Measurements from ENCODE around the gene C7orf57. TPM values are rescaled to one million over a fixed set of nuclear protein-coding genes. Genes with fewer than 3 reads are reported as not detected.

C7orf57 gene
- total RNA-seq, 3 donors from 2014 or later (not counting 1 experiment from before 2014, with no cell fraction given): 0.85 TPM; not detected in 2

DNA sequence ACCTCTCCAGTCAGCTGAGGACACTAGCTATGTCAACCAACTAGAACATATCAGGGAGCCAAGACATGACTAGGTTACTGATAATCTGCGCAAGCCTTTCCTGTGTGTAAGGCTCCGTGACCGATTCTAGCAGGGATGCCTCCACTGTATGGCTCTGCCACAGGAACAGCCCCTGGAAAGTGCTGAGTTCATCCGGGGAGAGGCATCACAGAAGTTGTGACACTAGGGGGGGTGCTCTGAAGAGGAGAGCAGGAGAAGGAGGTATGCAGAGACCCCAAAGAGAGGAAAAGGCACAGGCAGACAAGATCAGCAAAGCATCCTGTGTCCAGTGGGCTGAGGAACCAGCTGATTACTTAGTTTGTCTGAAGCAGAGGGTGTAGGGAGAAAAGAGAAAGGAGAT is 67.2 kb downstream of the C7orf57 start:
- no peaks in the 10 kb centered on the region for H3K9me3 ChIP-seq (ENCODE audit: control insufficient read depth, insufficient read depth, low read length)
- no peaks in the 10 kb centered on the region for H3K27me3 Mint-ChIP-seq (ENCODE audit: low read depth in 2 of 2)
- H3K27ac ChIP-seq (ENCODE audit: low read length): no peak overlapping the region
- no peaks in the 10 kb centered on the region for H3K27me3 ChIP-seq (ENCODE audit: control insufficient read depth, insufficient read depth, low read length)
- WGBS (ENCODE audit: insufficient coverage): 99% methylated on average over 4 of the region's 4 CpGs
- ATAC-seq: no peak
- H3K36me3 ChIP-seq (ENCODE audit: control insufficient read depth, insufficient read depth, low read length): peaks cover 74% of the 10 kb centered on the region
- no peaks in the 10 kb centered on the region for H3K9me3 Mint-ChIP-seq
- DNase-seq: no peak
- H3K4me3 ChIP-seq (ENCODE audit: low read length): no peak overlapping the region
- H3K27ac Mint-ChIP-seq: peak overlapping the region; percentile 48 to 72
- peaks cover 29% of the 10 kb centered on the region for H3K4me1 ChIP-seq (ENCODE audit: control insufficient read depth, insufficient read depth, low read length)
- no peak overlapping the region for H3K4me3 Mint-ChIP-seq
- peaks cover 22% of the 10 kb centered on the region for H3K36me3 Mint-ChIP-seq
- H3K4me1 Mint-ChIP-seq: peaks cover 47 to 56% of the 10 kb centered on the region in 2 donors
- intact Hi-C loops (cut with micrococcal nuclease): no loop called here
- TF ChIP-seq, protein P1, sequence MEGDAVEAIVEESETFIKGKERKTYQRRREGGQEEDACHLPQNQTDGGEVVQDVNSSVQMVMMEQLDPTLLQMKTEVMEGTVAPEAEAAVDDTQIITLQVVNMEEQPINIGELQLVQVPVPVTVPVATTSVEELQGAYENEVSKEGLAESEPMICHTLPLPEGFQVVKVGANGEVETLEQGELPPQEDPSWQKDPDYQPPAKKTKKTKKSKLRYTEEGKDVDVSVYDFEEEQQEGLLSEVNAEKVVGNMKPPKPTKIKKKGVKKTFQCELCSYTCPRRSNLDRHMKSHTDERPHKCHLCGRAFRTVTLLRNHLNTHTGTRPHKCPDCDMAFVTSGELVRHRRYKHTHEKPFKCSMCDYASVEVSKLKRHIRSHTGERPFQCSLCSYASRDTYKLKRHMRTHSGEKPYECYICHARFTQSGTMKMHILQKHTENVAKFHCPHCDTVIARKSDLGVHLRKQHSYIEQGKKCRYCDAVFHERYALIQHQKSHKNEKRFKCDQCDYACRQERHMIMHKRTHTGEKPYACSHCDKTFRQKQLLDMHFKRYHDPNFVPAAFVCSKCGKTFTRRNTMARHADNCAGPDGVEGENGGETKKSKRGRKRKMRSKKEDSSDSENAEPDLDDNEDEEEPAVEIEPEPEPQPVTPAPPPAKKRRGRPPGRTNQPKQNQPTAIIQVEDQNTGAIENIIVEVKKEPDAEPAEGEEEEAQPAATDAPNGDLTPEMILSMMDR (IDR thresholded peaks at IDR 0.05): no peak

GRCh38 chr7:48105045-48105444 is 69.7 kb downstream of the C7orf57 start:
- H3K27ac Mint-ChIP-seq: peak overlapping the region; percentile 62 to 66

DNA sequence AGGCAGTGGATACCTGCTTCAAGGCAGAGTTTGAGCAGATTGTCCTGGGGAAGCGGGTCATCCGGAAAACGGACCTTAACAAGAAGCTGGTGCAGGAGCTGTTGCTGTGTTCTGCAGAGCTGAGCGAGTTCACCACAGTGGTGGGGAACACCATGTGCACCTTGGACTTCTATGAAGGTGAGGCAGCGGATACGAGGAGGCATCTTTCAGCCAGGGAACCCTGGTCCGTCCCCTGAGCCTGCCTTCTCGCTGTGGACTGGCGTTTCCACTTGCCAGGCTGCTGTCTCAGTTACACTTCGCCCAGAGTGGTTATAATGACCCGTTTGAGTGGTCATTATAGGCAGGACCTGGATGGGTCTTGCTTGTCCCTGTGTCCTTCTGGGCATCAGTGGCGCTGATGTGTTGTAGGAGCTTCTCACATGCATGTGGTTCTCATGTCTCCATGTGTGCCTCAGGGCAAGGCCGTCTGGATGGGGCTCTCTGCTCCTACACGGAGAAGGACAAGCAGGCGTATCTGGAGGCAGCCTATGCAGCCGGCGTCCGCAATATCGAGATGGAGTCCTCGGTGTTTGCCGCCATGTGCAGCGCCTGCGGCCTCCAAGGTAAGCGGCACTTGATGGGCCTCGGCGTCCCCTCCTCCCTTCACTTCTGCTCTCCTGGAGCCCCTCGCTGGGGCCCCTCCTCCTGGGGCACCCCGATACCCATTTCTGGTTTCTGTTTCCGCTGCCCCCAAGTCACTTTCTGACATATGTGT is 71.7 kb downstream of the C7orf57 start:
- Histone ChIP-seq H3K9me3 (ENCODE audit: control insufficient read depth, insufficient read depth, low read length) (no peaks in the 10 kb centered on the region), H3K36me3 (ENCODE audit: control insufficient read depth, insufficient read depth, low read length) (peaks cover 63% of the 10 kb centered on the region), H3K27me3 (ENCODE audit: control insufficient read depth, insufficient read depth, low read length) (no peaks in the 10 kb centered on the region), H3K4me3 (ENCODE audit: low read length) (no peak overlapping the region), H3K27ac (ENCODE audit: low read length) (no peak overlapping the region), H3K4me1 (ENCODE audit: control insufficient read depth, insufficient read depth, low read length) (peaks cover 16% of the 10 kb centered on the region)
- intact Hi-C loops (cut with micrococcal nuclease): no loop called here
- peaks cover 17% of the 10 kb centered on the region for H3K36me3 Mint-ChIP-seq
- H3K27ac Mint-ChIP-seq: peak overlapping the region; percentile 60 to 77
- 97% methylated on average over 29 of the region's 29 CpGs for WGBS (ENCODE audit: insufficient coverage)
- TF ChIP-seq, protein P1 (IDR thresholded peaks at IDR 0.05): no peak
- DNase-seq (no peak), ATAC-seq (no peak)
- H3K27me3 Mint-ChIP-seq (ENCODE audit: low read depth in 2 of 2): no peaks in the 10 kb centered on the region
- H3K4me1 Mint-ChIP-seq: peaks cover 27 to 44% of the 10 kb centered on the region in 2 donors
- H3K9me3 Mint-ChIP-seq: no peaks in the 10 kb centered on the region
- no peak overlapping the region for H3K4me3 Mint-ChIP-seq

More at GRCh38 chr7:48105045-48105444, 69.7 kb downstream of the C7orf57 start:
- peaks cover 22% of the 10 kb centered on the region for H3K36me3 Mint-ChIP-seq
- Histone ChIP-seq H3K9me3 (ENCODE audit: control insufficient read depth, insufficient read depth, low read length) (no peaks in the 10 kb centered on the region), H3K4me1 (ENCODE audit: control insufficient read depth, insufficient read depth, low read length) (peaks cover 25% of the 10 kb centered on the region), H3K27ac (ENCODE audit: low read length) (no peak overlapping the region), H3K4me3 (ENCODE audit: low read length) (no peak overlapping the region), H3K27me3 (ENCODE audit: control insufficient read depth, insufficient read depth, low read length) (no peaks in the 10 kb centered on the region), H3K36me3 (ENCODE audit: control insufficient read depth, insufficient read depth, low read length) (peaks cover 79% of the 10 kb centered on the region)
- ATAC-seq (no peak), DNase-seq (no peak)
- peaks cover 30 to 43% of the 10 kb centered on the region in 2 donors for H3K4me1 Mint-ChIP-seq
- intact Hi-C loops (cut with micrococcal nuclease): no loop called here
- TF ChIP-seq, protein P1 (IDR thresholded peaks at IDR 0.05): no peak
- no peak overlapping the region for H3K4me3 Mint-ChIP-seq
- no peaks in the 10 kb centered on the region for H3K27me3 Mint-ChIP-seq (ENCODE audit: low read depth in 2 of 2)
- H3K9me3 Mint-ChIP-seq: no peaks in the 10 kb centered on the region
- WGBS (ENCODE audit: insufficient coverage): 98% methylated on average over 5 of the region's 5 CpGs
